ENCODE results near the gene TSPEAR. TPM values are rescaled to one million over a fixed set of nuclear protein-coding genes. Genes with fewer than 3 reads are reported as not detected.

The TSPEAR gene
- total RNA-seq, 2 donors from 2014 or later: not detected

- H3K27me3 ChIP-seq (replicated peaks; ENCODE audit: insufficient read depth): no peaks in the 10 kb centered on the region
- no peak overlapping the region for H3K4me3 ChIP-seq
- no peak for TF ChIP-seq CTCF (IDR thresholded peaks at IDR 0.05)
- DNase-seq (ENCODE audit: low spot score): no peak
- ATAC-seq (ENCODE audit: insufficient number of reproducible peaks, low FRiP score, low read depth): no peak
- peaks cover 19% of the 10 kb centered on the region for H3K9me3 ChIP-seq
- no peak overlapping the region for H3K27ac ChIP-seq
- H3K36me3 ChIP-seq: no peaks in the 10 kb centered on the region
- no peaks in the 10 kb centered on the region for H3K4me1 ChIP-seq (ENCODE audit: control insufficient read depth in 1 of 2, low read depth in 2 of 2)
Observed at GRCh38 chr21:44489962-44490361, 221.4 kb downstream of the TSPEAR start.

GRCh38 chr21:44487831-44488230 lies 223.5 kb downstream of the TSPEAR start:
- peaks cover 8% of the 10 kb centered on the region for H3K9me3 ChIP-seq

GRCh38 chr21:44486302-44486701 lies 225.1 kb downstream of the TSPEAR start:
- H3K27ac ChIP-seq: no peak overlapping the region

More at GRCh38 chr21:44487831-44488230, 223.5 kb downstream of the TSPEAR start:
- H3K36me3 ChIP-seq: no peaks in the 10 kb centered on the region
- DNase-seq (ENCODE audit: low spot score) (no peak), ATAC-seq (ENCODE audit: insufficient number of reproducible peaks, low FRiP score, low read depth) (no peak)
- no peak overlapping the region for H3K27ac ChIP-seq
- no peak for TF ChIP-seq CTCF (IDR thresholded peaks at IDR 0.05)
- no peaks in the 10 kb centered on the region for H3K4me1 ChIP-seq (ENCODE audit: control insufficient read depth in 1 of 2, low read depth in 2 of 2)
- H3K27me3 ChIP-seq (replicated peaks; ENCODE audit: insufficient read depth): no peaks in the 10 kb centered on the region
- H3K4me3 ChIP-seq: no peak overlapping the region

GRCh38 chr21:44485796-44486195 lies 225.6 kb downstream of the TSPEAR start:
- ATAC-seq (ENCODE audit: insufficient number of reproducible peaks, low FRiP score, low read depth): no peak
- no peak overlapping the region for H3K27ac ChIP-seq

More at GRCh38 chr21:44486302-44486701, 225.1 kb downstream of the TSPEAR start:
- ATAC-seq (ENCODE audit: insufficient number of reproducible peaks, low FRiP score, low read depth): no peak
- DNase-seq (ENCODE audit: low spot score): no peak
- no peaks in the 10 kb centered on the region for H3K9me3 ChIP-seq
- no peak overlapping the region for H3K4me3 ChIP-seq
- no peak for TF ChIP-seq CTCF (IDR thresholded peaks at IDR 0.05)
- no peaks in the 10 kb centered on the region for H3K36me3 ChIP-seq
- no peaks in the 10 kb centered on the region for H3K27me3 ChIP-seq (replicated peaks; ENCODE audit: insufficient read depth)
- no peaks in the 10 kb centered on the region for H3K4me1 ChIP-seq (ENCODE audit: control insufficient read depth in 1 of 2, low read depth in 2 of 2)

GRCh38 chr21:44485254-44485793 lies 226.0 kb downstream of the TSPEAR start:
- DNase-seq (ENCODE audit: low spot score) (no peak), ATAC-seq (ENCODE audit: insufficient number of reproducible peaks, low FRiP score, low read depth) (no peak)
- H3K36me3 ChIP-seq: no peaks in the 10 kb centered on the region
- H3K27me3 ChIP-seq (replicated peaks; ENCODE audit: insufficient read depth): no peaks in the 10 kb centered on the region
- H3K4me3 ChIP-seq: no peak overlapping the region
- H3K9me3 ChIP-seq: no peaks in the 10 kb centered on the region
- H3K4me1 ChIP-seq (ENCODE audit: control insufficient read depth in 1 of 2, low read depth in 2 of 2): no peaks in the 10 kb centered on the region
- TF ChIP-seq CTCF (IDR thresholded peaks at IDR 0.05): no peak
- H3K27ac ChIP-seq: no peak overlapping the region

More at GRCh38 chr21:44485796-44486195, 225.6 kb downstream of the TSPEAR start:
- DNase-seq (ENCODE audit: low spot score): no peak
- H3K36me3 ChIP-seq: no peaks in the 10 kb centered on the region
- H3K27me3 ChIP-seq (replicated peaks; ENCODE audit: insufficient read depth): no peaks in the 10 kb centered on the region
- H3K4me3 ChIP-seq: no peak overlapping the region
- H3K4me1 ChIP-seq (ENCODE audit: control insufficient read depth in 1 of 2, low read depth in 2 of 2): no peaks in the 10 kb centered on the region
- no peak for TF ChIP-seq CTCF (IDR thresholded peaks at IDR 0.05)
- no peaks in the 10 kb centered on the region for H3K9me3 ChIP-seq
